ENCODE results near the gene CDC27.
A peak's percentile ranks its signal among the peaks of the same experiment; 100 is the strongest.
"Not testable (repeated sequence)": the region's sequence is repeated elsewhere in the genome, so short reads cannot be mapped to it uniquely, and the experiment has no call there.

CDC27 gene

DNA sequence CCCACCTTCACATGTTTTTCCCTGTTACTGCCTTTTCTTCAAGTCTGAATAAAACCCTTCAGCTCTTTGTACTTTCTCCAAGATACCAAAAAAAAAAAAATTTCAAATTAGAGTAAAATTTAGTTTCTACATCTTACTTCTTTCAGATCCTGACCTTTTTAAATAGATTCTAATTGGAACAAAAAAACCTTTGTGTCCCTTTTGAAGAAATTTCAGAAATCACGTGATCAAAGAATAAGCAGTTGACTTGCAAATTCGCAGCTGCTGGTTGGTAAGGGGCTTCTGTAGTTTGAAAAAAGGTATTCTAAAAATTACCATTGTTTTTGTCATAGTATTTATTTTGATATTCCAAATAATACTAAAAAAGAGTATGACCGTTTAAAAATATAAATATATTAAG is 71.7 kb downstream of the CDC27 start:
- H3K9me3 ChIP-seq (ENCODE audit: severe bottlenecking) = no peaks in the 10 kb centered on the region
- H3K4me3 ChIP-seq (ENCODE audit: severe bottlenecking) = no peak overlapping the region
- H3K27me3 ChIP-seq (ENCODE audit: insufficient read depth, poor library complexity, severe bottlenecking) = no peaks in the 10 kb centered on the region
- no peak for ATAC-seq (ENCODE audit: low read depth)
- peaks cover 6% of the 10 kb centered on the region for H3K4me1 ChIP-seq (ENCODE audit: insufficient read depth, poor library complexity, severe bottlenecking)
- TF ChIP-seq, protein P1, sequence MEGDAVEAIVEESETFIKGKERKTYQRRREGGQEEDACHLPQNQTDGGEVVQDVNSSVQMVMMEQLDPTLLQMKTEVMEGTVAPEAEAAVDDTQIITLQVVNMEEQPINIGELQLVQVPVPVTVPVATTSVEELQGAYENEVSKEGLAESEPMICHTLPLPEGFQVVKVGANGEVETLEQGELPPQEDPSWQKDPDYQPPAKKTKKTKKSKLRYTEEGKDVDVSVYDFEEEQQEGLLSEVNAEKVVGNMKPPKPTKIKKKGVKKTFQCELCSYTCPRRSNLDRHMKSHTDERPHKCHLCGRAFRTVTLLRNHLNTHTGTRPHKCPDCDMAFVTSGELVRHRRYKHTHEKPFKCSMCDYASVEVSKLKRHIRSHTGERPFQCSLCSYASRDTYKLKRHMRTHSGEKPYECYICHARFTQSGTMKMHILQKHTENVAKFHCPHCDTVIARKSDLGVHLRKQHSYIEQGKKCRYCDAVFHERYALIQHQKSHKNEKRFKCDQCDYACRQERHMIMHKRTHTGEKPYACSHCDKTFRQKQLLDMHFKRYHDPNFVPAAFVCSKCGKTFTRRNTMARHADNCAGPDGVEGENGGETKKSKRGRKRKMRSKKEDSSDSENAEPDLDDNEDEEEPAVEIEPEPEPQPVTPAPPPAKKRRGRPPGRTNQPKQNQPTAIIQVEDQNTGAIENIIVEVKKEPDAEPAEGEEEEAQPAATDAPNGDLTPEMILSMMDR (IDR thresholded peaks at IDR 0.05; ENCODE audit: poor library complexity, severe bottlenecking) = no peak
- no peak for DNase-seq (ENCODE audit: low spot score)
- peaks cover 46% of the 10 kb centered on the region for H3K36me3 ChIP-seq (ENCODE audit: low read depth)
- H3K27ac ChIP-seq (ENCODE audit: poor library complexity, severe bottlenecking) = no peak overlapping the region

DNA sequence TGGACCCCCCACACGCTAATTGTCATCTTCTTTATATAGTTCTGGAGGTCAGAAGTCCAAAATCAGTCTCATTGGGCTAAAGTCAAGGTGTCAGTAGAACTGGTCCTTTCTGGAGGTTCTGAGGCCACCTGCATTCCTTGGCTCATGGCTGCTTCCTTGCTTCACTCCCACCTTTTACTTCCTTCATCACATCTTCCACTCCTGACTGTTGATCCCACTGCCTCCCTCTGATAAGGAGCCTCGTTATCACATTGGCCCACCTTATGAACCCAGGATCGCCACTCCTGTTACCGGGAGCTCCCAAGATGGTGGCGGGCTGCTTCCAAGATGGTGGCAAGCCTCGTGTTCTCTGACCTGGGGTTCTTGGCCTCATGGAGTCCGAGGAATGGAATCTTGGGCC is 83.0 kb downstream of the CDC27 start:
- H3K36me3 ChIP-seq (ENCODE audit: low read depth) = no peaks in the 10 kb centered on the region
- no peak for DNase-seq (ENCODE audit: low spot score)
- H3K4me3 ChIP-seq (ENCODE audit: severe bottlenecking) = no peak overlapping the region
- TF ChIP-seq, protein P1 (IDR thresholded peaks at IDR 0.05; ENCODE audit: poor library complexity, severe bottlenecking) = no peak
- no peaks in the 10 kb centered on the region for H3K4me1 ChIP-seq (ENCODE audit: insufficient read depth, poor library complexity, severe bottlenecking)
- no peak overlapping the region for H3K27ac ChIP-seq (ENCODE audit: poor library complexity, severe bottlenecking)
- H3K9me3 ChIP-seq (ENCODE audit: severe bottlenecking) = no peaks in the 10 kb centered on the region
- no peaks in the 10 kb centered on the region for H3K27me3 ChIP-seq (ENCODE audit: insufficient read depth, poor library complexity, severe bottlenecking)
- no peak for ATAC-seq (ENCODE audit: low read depth)

DNA sequence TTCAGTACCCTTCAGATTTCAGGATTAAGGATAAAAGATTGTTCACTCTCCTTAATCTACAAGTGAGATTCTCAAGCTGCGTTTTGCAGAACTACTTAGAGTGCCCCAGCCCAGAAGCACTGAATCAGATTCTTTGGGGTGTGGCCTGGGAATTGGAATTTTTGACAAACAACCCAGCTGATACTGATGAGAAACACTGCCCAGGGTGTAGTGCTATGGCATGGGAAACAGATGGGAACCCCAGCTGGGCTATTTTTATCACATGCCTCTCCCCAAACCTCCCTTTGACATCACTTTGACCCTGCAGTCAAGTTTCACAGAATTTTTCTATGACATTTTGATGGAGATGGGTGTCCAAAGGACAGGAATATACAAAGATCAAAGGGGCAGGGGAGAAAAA is 83.8 kb downstream of the CDC27 start:
- ATAC-seq (ENCODE audit: low read depth); H3K27ac ChIP-seq (ENCODE audit: poor library complexity, severe bottlenecking); H3K4me1 ChIP-seq (ENCODE audit: insufficient read depth, poor library complexity, severe bottlenecking); H3K4me3 ChIP-seq (ENCODE audit: severe bottlenecking); DNase-seq (ENCODE audit: low spot score); H3K9me3 ChIP-seq (ENCODE audit: severe bottlenecking); H3K27me3 ChIP-seq (ENCODE audit: insufficient read depth, poor library complexity, severe bottlenecking); H3K36me3 ChIP-seq (ENCODE audit: low read depth): not testable (repeated sequence)

DNA sequence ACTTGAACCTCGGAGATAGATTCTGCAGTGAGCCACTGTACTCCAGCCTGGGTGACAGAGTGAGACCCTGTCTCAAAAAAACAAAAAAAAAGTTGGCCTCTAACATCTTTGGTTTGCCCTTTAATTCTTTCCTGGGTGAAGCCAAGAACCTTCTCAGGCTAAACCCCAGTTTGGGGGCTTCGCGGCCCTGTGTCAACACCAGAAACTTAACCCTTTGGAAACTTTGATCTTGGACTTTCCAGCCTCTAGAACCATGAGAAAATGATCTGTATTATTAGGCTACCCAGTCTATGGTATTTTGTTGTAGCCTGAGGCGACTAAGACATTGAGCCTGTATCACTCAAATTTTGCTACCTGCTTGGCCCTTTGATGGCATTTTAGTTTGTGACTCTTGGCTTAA is 86.2 kb downstream of the CDC27 start:
- no peaks in the 10 kb centered on the region for H3K27me3 ChIP-seq (ENCODE audit: insufficient read depth, poor library complexity, severe bottlenecking)
- TF ChIP-seq, protein P1 (IDR thresholded peaks at IDR 0.05; ENCODE audit: poor library complexity, severe bottlenecking) = no peak
- H3K4me3 ChIP-seq (ENCODE audit: severe bottlenecking) = no peak overlapping the region
- DNase-seq (ENCODE audit: low spot score) (no peak), ATAC-seq (ENCODE audit: low read depth) (no peak)
- H3K27ac ChIP-seq (ENCODE audit: poor library complexity, severe bottlenecking) = no peak overlapping the region
- H3K4me1 ChIP-seq (ENCODE audit: insufficient read depth, poor library complexity, severe bottlenecking) = peaks cover 9% of the 10 kb centered on the region
- H3K9me3 ChIP-seq (ENCODE audit: severe bottlenecking) = no peaks in the 10 kb centered on the region
- no peaks in the 10 kb centered on the region for H3K36me3 ChIP-seq (ENCODE audit: low read depth)

DNA sequence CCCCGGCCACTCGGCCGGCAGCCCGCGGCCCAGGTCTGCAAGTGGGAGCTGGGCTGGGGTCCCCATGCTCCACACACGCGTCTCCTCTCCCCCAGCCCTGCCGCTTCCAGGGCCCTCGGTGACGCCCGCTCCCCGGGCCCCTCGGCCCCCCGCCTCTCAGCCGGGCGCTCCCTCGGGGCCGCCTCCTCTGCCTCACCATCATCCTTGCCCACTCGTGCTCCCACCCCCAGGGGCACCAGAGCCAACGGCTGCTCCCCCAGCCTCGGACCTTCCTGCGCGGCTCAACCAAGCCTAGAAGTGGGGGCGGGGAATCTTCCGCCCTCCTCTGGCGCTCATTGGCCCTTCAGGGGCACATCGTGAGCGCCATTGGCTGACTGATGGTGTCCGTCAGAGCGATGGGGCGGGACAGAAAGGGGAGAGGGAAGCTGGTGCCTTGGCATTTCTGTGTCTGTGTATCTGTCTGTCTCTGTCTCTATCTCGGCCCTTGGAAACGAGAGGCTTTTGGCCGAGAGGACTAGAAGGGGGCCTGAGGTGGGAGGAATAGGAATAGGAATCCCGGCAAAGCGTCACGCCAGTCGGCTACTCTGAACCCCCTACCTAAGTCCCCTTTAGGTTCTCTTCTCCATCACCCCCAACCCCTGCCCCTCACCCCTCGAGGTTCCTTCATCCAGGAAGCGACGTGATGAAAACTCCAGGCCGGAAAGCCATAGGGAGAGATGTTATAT is 88.9 kb downstream of the CDC27 start:
- ATAC-seq (ENCODE audit: low read depth) (peak; percentile 100), DNase-seq (ENCODE audit: low spot score) (peak; percentile 81)
- Histone ChIP-seq H3K9me3 (ENCODE audit: severe bottlenecking) (no peaks in the 10 kb centered on the region), H3K4me1 (ENCODE audit: insufficient read depth, poor library complexity, severe bottlenecking) (peaks cover 9% of the 10 kb centered on the region), H3K4me3 (ENCODE audit: severe bottlenecking) (peak overlapping the region; percentile 98), H3K27me3 (ENCODE audit: insufficient read depth, poor library complexity, severe bottlenecking) (no peaks in the 10 kb centered on the region), H3K27ac (ENCODE audit: poor library complexity, severe bottlenecking) (peak overlapping the region; percentile 32), H3K36me3 (ENCODE audit: low read depth) (0 out of 2 replicates have a peak, but pooled peaks cover 5% of the 10 kb centered on the region)
- TF ChIP-seq, protein P1 (IDR thresholded peaks at IDR 0.05; ENCODE audit: poor library complexity, severe bottlenecking) = no peak

Data from RWPE2 (cell line).